Measurements from ENCODE around the gene TNS4. TPM values are rescaled to one million over a fixed set of nuclear protein-coding genes. Genes with fewer than 3 reads are reported as not detected.

Gene TNS4
- total RNA-seq, 1 donor from 2014 or later: not detected

DNA sequence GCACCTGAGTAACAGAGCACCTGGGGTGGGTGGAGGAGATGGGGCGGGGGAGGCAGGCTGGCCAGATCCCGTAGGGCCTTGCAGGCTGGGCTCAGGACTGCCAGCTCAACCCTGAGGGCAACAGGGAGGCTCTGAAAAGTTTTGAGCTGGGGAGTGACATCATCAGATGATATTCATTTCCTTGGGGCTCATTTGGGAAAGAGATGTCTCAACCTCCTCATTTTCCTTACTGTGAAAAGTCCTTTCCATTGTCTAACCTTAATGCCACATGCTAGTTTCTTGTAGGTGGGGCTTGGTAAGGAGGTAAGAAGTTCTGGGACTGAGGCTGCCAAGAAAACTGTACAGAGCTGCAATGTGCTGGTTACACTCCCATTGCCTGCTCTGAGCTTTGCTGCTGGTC, 3.7 kb downstream of the TNS4 start:
- Histone ChIP-seq H3K27me3 (ENCODE audit: insufficient read depth, low read length) (no peaks in the 10 kb centered on the region), H4K20me1 (ENCODE audit: insufficient read depth, low read length) (no peaks in the 10 kb centered on the region), H3K4me2 (ENCODE audit: low read length) (no peak overlapping the region), H2AFZ (ENCODE audit: low read depth, low read length) (no peak overlapping the region), H3K4me1 (ENCODE audit: insufficient read depth, low read length) (peaks cover 10% of the 10 kb centered on the region), H3K36me3 (ENCODE audit: insufficient read depth, low read length) (no peaks in the 10 kb centered on the region), H3K79me2 (ENCODE audit: insufficient read depth, low read length) (no peaks in the 10 kb centered on the region), H3K27ac (ENCODE audit: low read depth, low read length) (no peak overlapping the region), H3K4me3 (ENCODE audit: insufficient read depth, low read depth, low read length) (no peak overlapping the region), H3K9me3 (ENCODE audit: insufficient read depth, low read depth, low read length) (no peaks in the 10 kb centered on the region), H3K9ac (ENCODE audit: low read length) (no peak overlapping the region)
- peaks cover 3% of the 10 kb centered on the region for H3K4me1 Mint-ChIP-seq (ENCODE audit: low read depth, unreplicated experiment)
- TF ChIP-seq CTCF (IDR thresholded peaks at IDR 0.05; ENCODE audit: insufficient read depth, low read depth, low read length) (no peak), EZH2 (IDR thresholded peaks at IDR 0.05; ENCODE audit: insufficient read depth, low read length) (no peak)
- H3K27me3 Mint-ChIP-seq (ENCODE audit: low read depth, unreplicated experiment): peaks cover 19% of the 10 kb centered on the region
- peaks cover 3% of the 10 kb centered on the region for H3K9me3 Mint-ChIP-seq (ENCODE audit: unreplicated experiment)
- no peak for DNase-seq (ENCODE audit: low read depth)
- H3K27ac Mint-ChIP-seq (ENCODE audit: unreplicated experiment): peak overlapping the region; percentile 41
- no peak overlapping the region for H3K4me3 Mint-ChIP-seq (ENCODE audit: unreplicated experiment)
- no peak for FAIRE-seq
- H3K36me3 Mint-ChIP-seq (ENCODE audit: low read depth, unreplicated experiment): no peaks in the 10 kb centered on the region

DNA sequence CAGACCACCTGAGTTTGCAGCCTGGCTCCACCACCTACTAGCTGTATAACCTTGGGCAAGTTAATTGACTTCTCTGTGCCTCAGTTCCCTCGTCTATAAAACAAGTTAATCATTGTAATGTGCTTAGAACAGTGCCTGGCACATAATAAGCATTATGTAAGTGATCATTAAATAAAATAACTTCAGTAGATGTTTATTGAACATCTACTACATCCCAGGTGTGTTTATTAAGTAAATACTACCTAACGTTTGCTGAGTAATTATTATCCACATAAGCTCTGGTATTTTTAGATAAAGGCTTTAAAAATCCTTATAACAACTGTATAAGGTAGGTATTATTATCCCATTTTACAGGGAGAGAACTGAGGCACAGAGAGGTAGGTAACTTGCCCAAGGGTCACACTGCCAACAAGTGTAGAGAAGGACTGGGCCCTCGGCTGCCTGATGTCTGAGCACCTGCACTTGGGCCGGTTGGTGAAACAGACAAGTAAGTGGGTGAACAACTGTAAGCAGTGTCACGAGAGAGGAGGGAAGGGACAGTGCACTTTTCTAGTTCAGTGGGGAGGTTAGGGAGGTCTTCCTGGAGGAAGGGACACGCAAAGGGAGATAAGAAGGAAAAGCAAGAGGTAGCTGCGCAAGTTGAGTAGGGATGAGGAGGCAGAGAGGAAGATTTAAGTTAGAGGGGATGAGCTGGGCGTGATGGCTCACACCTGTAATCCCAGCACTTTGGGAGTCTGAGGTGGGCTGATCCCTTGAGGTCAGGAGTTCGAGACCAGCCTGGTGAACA, 4.6 kb downstream of the TNS4 start:
- Histone ChIP-seq H3K4me2 (ENCODE audit: low read length) (no peak overlapping the region), H3K4me1 (ENCODE audit: insufficient read depth, low read length) (peaks cover 10% of the 10 kb centered on the region), H3K9me3 (ENCODE audit: insufficient read depth, low read depth, low read length) (no peaks in the 10 kb centered on the region), H3K27ac (ENCODE audit: low read depth, low read length) (no peak overlapping the region), H2AFZ (ENCODE audit: low read depth, low read length) (no peak overlapping the region), H3K79me2 (ENCODE audit: insufficient read depth, low read length) (no peaks in the 10 kb centered on the region), H3K4me3 (ENCODE audit: insufficient read depth, low read depth, low read length) (no peak overlapping the region), H4K20me1 (ENCODE audit: insufficient read depth, low read length) (no peaks in the 10 kb centered on the region), H3K36me3 (ENCODE audit: insufficient read depth, low read length) (no peaks in the 10 kb centered on the region), H3K9ac (ENCODE audit: low read length) (no peak overlapping the region), H3K27me3 (ENCODE audit: insufficient read depth, low read length) (no peaks in the 10 kb centered on the region)
- H3K36me3 Mint-ChIP-seq (ENCODE audit: low read depth, unreplicated experiment): no peaks in the 10 kb centered on the region
- H3K27me3 Mint-ChIP-seq (ENCODE audit: low read depth, unreplicated experiment): peaks cover 10% of the 10 kb centered on the region
- TF ChIP-seq CTCF (IDR thresholded peaks at IDR 0.05; ENCODE audit: insufficient read depth, low read depth, low read length): no peak
- no peak for TF ChIP-seq EZH2 (IDR thresholded peaks at IDR 0.05; ENCODE audit: insufficient read depth, low read length)
- no peak overlapping the region for H3K4me3 Mint-ChIP-seq (ENCODE audit: unreplicated experiment)
- DNase-seq (ENCODE audit: low read depth) (no peak), FAIRE-seq (no peak)
- peaks cover 3% of the 10 kb centered on the region for H3K9me3 Mint-ChIP-seq (ENCODE audit: unreplicated experiment)
- H3K4me1 Mint-ChIP-seq (ENCODE audit: low read depth, unreplicated experiment): peaks cover 3% of the 10 kb centered on the region
- H3K27ac Mint-ChIP-seq (ENCODE audit: unreplicated experiment): peak overlapping the region; percentile 6

GRCh38 chr17:40496170-40496569, 5.3 kb downstream of the TNS4 start:
- no peaks in the 10 kb centered on the region for H3K79me2 ChIP-seq (ENCODE audit: insufficient read depth, low read length)
- DNase-seq (ENCODE audit: low read depth) (no peak), FAIRE-seq (no peak)
- no peaks in the 10 kb centered on the region for H3K9me3 ChIP-seq (ENCODE audit: insufficient read depth, low read depth, low read length)
- Mint-ChIP-seq H3K4me1 (ENCODE audit: low read depth, unreplicated experiment) (peaks cover 3% of the 10 kb centered on the region), H3K9me3 (ENCODE audit: unreplicated experiment) (peaks cover 3% of the 10 kb centered on the region), H3K36me3 (ENCODE audit: low read depth, unreplicated experiment) (no peaks in the 10 kb centered on the region), H3K27me3 (ENCODE audit: low read depth, unreplicated experiment) (peaks cover 8% of the 10 kb centered on the region), H3K27ac (ENCODE audit: unreplicated experiment) (no peak overlapping the region), H3K4me3 (ENCODE audit: unreplicated experiment) (no peak overlapping the region)
- no peak overlapping the region for H3K4me3 ChIP-seq (ENCODE audit: insufficient read depth, low read depth, low read length)
- no peaks in the 10 kb centered on the region for H3K27me3 ChIP-seq (ENCODE audit: insufficient read depth, low read length)
- no peaks in the 10 kb centered on the region for H3K36me3 ChIP-seq (ENCODE audit: insufficient read depth, low read length)
- no peaks in the 10 kb centered on the region for H4K20me1 ChIP-seq (ENCODE audit: insufficient read depth, low read length)
- TF ChIP-seq EZH2 (IDR thresholded peaks at IDR 0.05; ENCODE audit: insufficient read depth, low read length): no peak
- H3K9ac ChIP-seq (ENCODE audit: low read length): no peak overlapping the region
- H3K4me1 ChIP-seq (ENCODE audit: insufficient read depth, low read length): peaks cover 10% of the 10 kb centered on the region
- H3K4me2 ChIP-seq (ENCODE audit: low read length): no peak overlapping the region
- no peak overlapping the region for H3K27ac ChIP-seq (ENCODE audit: low read depth, low read length)
- H2AFZ ChIP-seq (ENCODE audit: low read depth, low read length): no peak overlapping the region

Measured in astrocyte (in vitro differentiated cells and primary cell).